ENCODE data around the gene TRA2B.
A peak's percentile ranks its signal among the peaks of the same experiment; 100 is the strongest.

Gene TRA2B

DNA sequence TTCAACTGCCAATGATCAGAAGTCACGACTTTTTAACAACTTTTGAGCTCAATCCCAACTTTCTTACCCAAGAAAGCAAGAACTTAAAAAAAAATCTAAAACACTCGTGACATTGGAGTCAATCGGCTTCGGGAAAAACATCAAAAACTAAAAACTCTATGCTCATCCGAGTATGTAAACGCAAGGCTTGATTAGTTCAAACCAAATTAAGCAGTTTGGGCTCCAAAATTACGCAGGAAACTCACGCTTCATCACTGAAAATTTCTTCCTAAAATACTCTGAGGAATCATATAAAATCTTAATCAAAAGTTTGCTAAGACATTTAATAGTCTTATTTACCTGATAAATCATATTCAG is 1.6 kb downstream of the TRA2B start:
- H3K4me3 ChIP-seq (ENCODE audit: insufficient read depth, low read depth, low read length): peak overlapping the region; percentile 98
- no peaks in the 10 kb centered on the region for H3K36me3 ChIP-seq (ENCODE audit: control insufficient read depth, insufficient read depth, low read length)
- 0% methylated on average over 8 of the region's 8 CpGs for WGBS, 2 experiments
- H3K27me3 ChIP-seq (ENCODE audit: control insufficient read depth, insufficient read depth, low read length, poor library complexity, severe bottlenecking): no peaks in the 10 kb centered on the region
- peak overlapping the region; percentile 99 for H3K27ac ChIP-seq (ENCODE audit: insufficient read depth, low read depth, low read length, poor library complexity, severe bottlenecking)
- peaks cover 9% of the 10 kb centered on the region for H3K4me1 ChIP-seq (ENCODE audit: control insufficient read depth, insufficient read depth, low read length)
- no peaks in the 10 kb centered on the region for H3K9me3 ChIP-seq (ENCODE audit: control insufficient read depth, low read length)

- 0 to 3% methylated on average over 11 of the region's 11 CpGs for WGBS, 2 experiments
- no peaks in the 10 kb centered on the region for H3K9me3 ChIP-seq (ENCODE audit: control insufficient read depth, low read length)
- H3K36me3 ChIP-seq (ENCODE audit: control insufficient read depth, insufficient read depth, low read length): no peaks in the 10 kb centered on the region
- H3K27me3 ChIP-seq (ENCODE audit: control insufficient read depth, insufficient read depth, low read length, poor library complexity, severe bottlenecking): no peaks in the 10 kb centered on the region
- H3K27ac ChIP-seq (ENCODE audit: insufficient read depth, low read depth, low read length, poor library complexity, severe bottlenecking): no peak overlapping the region
- H3K4me1 ChIP-seq (ENCODE audit: control insufficient read depth, insufficient read depth, low read length): peaks cover 15% of the 10 kb centered on the region
- H3K4me3 ChIP-seq (ENCODE audit: insufficient read depth, low read depth, low read length): peak overlapping the region; percentile 98
Measured at GRCh38 chr3:185935465-185936272, 2.1 kb downstream of the TRA2B start.

DNA sequence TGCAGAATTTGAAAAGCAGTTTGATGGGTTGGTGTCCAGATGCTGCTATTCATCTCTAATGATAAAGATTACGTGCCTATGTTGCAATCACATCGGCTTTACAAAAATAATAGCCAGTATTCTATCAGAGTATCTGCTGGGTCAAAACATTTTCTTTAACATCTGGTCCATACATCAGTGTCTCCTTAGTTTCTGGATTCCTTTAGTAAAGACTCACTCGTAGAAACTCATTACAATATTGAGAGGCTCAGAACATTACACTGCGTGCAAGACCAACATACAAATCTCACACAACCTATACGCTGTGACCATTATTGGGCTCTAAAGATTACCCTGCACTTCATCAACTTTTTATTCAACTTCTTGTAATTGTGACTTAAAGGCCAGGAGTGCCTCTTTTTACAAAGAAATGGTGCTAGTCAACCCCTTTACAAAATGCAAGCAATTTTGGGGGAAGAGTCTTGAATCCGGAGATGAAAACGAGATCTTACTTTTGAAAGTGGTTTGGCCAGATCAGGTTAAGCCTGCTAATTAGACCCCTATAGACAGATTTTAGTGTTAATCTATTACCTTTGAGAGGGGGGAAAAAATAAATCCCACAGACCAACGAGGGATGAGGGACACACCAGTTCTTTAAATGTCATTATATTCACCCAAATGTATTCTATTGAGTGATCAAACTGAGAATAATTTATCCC is 2.9 kb downstream of the TRA2B start:
- Histone ChIP-seq H3K36me3 (ENCODE audit: control insufficient read depth, insufficient read depth, low read length) (no peaks in the 10 kb centered on the region), H3K4me3 (ENCODE audit: insufficient read depth, low read depth, low read length) (peak overlapping the region; percentile 98), H3K27ac (ENCODE audit: insufficient read depth, low read depth, low read length, poor library complexity, severe bottlenecking) (no peak overlapping the region), H3K9me3 (ENCODE audit: control insufficient read depth, low read length) (no peaks in the 10 kb centered on the region), H3K4me1 (ENCODE audit: control insufficient read depth, insufficient read depth, low read length) (peaks cover 23% of the 10 kb centered on the region), H3K27me3 (ENCODE audit: control insufficient read depth, insufficient read depth, low read length, poor library complexity, severe bottlenecking) (no peaks in the 10 kb centered on the region)
- WGBS, 2 experiments: 2 to 3% methylated on average over 8 of the region's 8 CpGs

DNA sequence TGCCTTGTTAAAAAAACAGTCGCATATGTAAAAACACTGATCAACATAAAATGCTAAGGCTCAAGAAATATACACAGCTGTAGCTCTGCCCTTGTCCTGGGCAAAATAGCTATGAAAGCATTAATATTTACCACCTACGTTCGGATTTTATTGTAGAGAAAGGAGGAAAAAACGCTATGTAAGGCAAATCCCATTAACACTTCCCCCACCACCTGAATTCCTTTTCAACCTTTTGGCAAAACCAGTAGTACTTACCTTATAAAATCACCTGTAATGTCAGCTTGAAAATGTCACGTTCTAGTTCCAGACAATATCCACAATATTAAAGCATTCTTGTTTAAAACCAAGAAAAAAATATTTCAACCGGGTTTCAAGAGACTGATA is 3.6 kb downstream of the TRA2B start:
- Histone ChIP-seq H3K27ac (ENCODE audit: insufficient read depth, low read depth, low read length, poor library complexity, severe bottlenecking) (no peak overlapping the region), H3K9me3 (ENCODE audit: control insufficient read depth, low read length) (no peaks in the 10 kb centered on the region), H3K27me3 (ENCODE audit: control insufficient read depth, insufficient read depth, low read length, poor library complexity, severe bottlenecking) (no peaks in the 10 kb centered on the region), H3K4me1 (ENCODE audit: control insufficient read depth, insufficient read depth, low read length) (peaks cover 30% of the 10 kb centered on the region), H3K36me3 (ENCODE audit: control insufficient read depth, insufficient read depth, low read length) (no peaks in the 10 kb centered on the region), H3K4me3 (ENCODE audit: insufficient read depth, low read depth, low read length) (peak overlapping the region; percentile 98)
- 3 to 7% methylated on average over 4 to 6 of the region's 6 CpGs for WGBS, 2 experiments

DNA sequence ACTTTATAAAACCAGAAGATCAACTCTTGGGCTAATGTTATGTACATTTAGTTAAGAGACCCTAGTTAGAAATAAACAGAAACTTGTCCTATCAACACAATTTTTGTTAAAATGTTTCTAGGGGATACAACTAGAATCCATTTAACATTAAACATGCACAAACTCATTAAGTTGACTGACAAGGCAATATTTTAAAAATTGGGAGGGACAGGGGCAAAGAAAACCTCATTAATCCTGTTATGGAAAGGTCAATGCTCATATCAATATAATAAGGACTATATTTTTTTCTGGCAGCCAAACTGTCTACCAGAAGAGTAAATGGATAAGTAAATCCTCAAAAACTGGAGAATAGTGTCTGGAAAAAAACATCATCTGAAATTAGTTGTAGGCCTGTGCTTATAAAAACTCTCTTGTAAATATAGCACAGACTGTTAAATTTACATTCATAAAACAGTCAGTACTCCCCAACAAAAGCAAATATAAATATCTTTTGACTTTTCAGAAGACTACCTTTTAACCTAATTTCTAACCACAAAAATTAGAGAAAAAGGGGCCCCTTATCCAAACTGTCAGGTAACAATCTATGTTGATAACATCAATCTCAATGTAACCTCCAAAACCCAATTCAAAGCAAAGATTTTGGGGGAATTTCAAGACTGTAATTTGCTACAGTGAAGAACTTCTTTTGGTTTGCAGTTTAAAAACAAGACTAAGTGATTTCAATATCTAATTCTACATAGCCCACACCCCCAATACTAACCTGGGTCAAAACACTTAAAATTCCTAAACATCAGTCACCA is 4.2 kb downstream of the TRA2B start:
- H3K36me3 ChIP-seq (ENCODE audit: control insufficient read depth, insufficient read depth, low read length): no peaks in the 10 kb centered on the region

DNA sequence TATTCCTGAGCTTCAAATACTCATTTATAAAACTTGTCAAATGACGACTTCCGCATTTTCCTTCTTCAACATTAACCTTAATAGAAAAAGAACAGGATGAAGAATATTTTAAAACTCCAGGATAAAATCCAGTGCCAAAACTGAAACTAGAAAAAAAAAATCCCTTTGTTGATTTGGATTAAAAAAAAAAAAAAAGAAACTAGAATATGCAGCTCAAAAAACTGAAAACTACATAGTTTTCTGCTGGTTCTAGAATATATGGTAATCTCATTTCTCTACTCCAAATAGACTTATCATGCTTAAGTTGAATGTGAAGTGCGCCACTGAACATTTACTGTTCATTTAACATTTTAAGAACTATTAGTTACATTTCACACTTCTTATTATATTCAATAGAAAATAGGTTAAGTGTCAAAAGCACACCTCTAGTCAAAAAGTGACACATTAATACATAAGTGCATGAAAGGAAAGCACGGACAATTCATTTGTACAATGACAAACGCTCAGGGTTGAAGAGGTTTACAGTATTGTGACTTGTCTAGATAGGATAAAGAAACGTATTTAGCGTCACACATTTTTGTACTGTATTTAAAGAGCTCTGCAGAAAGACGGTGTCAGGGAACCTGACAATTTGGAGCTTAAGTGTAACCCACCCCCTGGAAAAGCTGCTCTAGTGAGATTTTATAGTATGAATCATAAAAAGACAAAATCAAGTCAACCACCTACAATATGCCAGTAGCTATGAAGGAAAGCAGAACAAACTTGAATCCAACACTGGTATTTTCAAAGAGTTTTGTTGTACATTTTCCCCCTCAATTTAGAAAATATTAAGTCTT is 5.8 kb downstream of the TRA2B start:
- H3K27ac ChIP-seq (ENCODE audit: insufficient read depth, low read depth, low read length, poor library complexity, severe bottlenecking): no peak overlapping the region
- H3K4me3 ChIP-seq (ENCODE audit: insufficient read depth, low read depth, low read length): peak overlapping the region; percentile 17
- WGBS, 2 experiments: 47 to 51% methylated on average over 7 of the region's 8 CpGs
- H3K4me1 ChIP-seq (ENCODE audit: control insufficient read depth, insufficient read depth, low read length): peaks cover 46% of the 10 kb centered on the region
- peaks cover 3% of the 10 kb centered on the region for H3K36me3 ChIP-seq (ENCODE audit: control insufficient read depth, insufficient read depth, low read length)
- H3K27me3 ChIP-seq (ENCODE audit: control insufficient read depth, insufficient read depth, low read length, poor library complexity, severe bottlenecking): no peaks in the 10 kb centered on the region
- no peaks in the 10 kb centered on the region for H3K9me3 ChIP-seq (ENCODE audit: control insufficient read depth, low read length)

More for the DNA sequence above, 4.2 kb downstream of the TRA2B start:
- Histone ChIP-seq H3K27ac (ENCODE audit: insufficient read depth, low read depth, low read length, poor library complexity, severe bottlenecking) (no peak overlapping the region), H3K9me3 (ENCODE audit: control insufficient read depth, low read length) (no peaks in the 10 kb centered on the region), H3K4me1 (ENCODE audit: control insufficient read depth, insufficient read depth, low read length) (peaks cover 36% of the 10 kb centered on the region), H3K27me3 (ENCODE audit: control insufficient read depth, insufficient read depth, low read length, poor library complexity, severe bottlenecking) (no peaks in the 10 kb centered on the region), H3K4me3 (ENCODE audit: insufficient read depth, low read depth, low read length) (peak overlapping the region; percentile 98)

DNA sequence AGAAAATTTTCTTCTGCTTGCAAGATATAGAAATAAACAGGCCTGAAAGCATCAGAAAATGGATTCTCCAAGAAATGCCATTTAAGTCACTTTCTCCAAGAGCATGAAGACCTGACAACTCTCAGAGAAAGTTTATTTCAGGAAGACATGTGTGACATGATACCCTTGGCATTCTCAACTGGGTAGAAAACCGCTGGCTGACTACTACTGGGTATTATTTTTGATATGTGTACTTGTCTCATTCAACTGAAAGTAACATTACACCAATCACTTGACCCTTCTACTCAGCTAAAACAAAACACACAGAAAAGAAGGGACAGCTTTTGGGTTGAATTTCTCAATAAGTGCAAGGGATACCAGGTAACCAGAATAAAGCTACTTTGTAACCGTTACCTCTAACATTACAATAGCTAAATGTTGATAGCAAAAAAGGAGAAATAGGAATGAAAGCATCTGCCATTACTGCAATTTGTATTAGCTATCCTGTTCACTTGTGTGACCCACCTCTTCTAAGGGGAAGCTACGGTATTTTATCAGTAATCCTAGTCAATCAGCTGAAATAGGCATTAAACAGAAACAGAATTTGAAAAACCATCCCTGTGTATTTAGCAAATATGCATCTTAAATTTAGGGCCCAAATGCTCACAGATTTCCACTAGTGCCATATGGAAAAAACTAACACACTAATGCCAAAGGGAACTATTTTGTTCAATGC is 7.3 kb downstream of the TRA2B start:
- Histone ChIP-seq H3K27me3 (ENCODE audit: control insufficient read depth, insufficient read depth, low read length, poor library complexity, severe bottlenecking) (no peaks in the 10 kb centered on the region), H3K36me3 (ENCODE audit: control insufficient read depth, insufficient read depth, low read length) (peaks cover 3% of the 10 kb centered on the region), H3K4me1 (ENCODE audit: control insufficient read depth, insufficient read depth, low read length) (peaks cover 54% of the 10 kb centered on the region), H3K4me3 (ENCODE audit: insufficient read depth, low read depth, low read length) (peak overlapping the region; percentile 18), H3K27ac (ENCODE audit: insufficient read depth, low read depth, low read length, poor library complexity, severe bottlenecking) (no peak overlapping the region), H3K9me3 (ENCODE audit: control insufficient read depth, low read length) (no peaks in the 10 kb centered on the region)
- WGBS, 2 experiments: 58 to 68% methylated on average over 1 to 3 of the region's 3 CpGs

GRCh38 chr3:185929192-185930151 is 8.3 kb downstream of the TRA2B start:
- Histone ChIP-seq H3K4me3 (ENCODE audit: insufficient read depth, low read depth, low read length) (peak overlapping the region; percentile 18), H3K4me1 (ENCODE audit: control insufficient read depth, insufficient read depth, low read length) (peaks cover 54% of the 10 kb centered on the region), H3K27me3 (ENCODE audit: control insufficient read depth, insufficient read depth, low read length, poor library complexity, severe bottlenecking) (no peaks in the 10 kb centered on the region), H3K9me3 (ENCODE audit: control insufficient read depth, low read length) (no peaks in the 10 kb centered on the region), H3K27ac (ENCODE audit: insufficient read depth, low read depth, low read length, poor library complexity, severe bottlenecking) (no peak overlapping the region), H3K36me3 (ENCODE audit: control insufficient read depth, insufficient read depth, low read length) (peaks cover 13% of the 10 kb centered on the region)
- WGBS, 2 experiments: 17 to 23% methylated on average over 3 of the region's 3 CpGs
